Measurements from ENCODE around the gene ANKRD7.

GRCh38 chr7:118195837-118196474 lies 28.5 kb upstream of the ANKRD7 start:
- TF ChIP-seq, protein P1, sequence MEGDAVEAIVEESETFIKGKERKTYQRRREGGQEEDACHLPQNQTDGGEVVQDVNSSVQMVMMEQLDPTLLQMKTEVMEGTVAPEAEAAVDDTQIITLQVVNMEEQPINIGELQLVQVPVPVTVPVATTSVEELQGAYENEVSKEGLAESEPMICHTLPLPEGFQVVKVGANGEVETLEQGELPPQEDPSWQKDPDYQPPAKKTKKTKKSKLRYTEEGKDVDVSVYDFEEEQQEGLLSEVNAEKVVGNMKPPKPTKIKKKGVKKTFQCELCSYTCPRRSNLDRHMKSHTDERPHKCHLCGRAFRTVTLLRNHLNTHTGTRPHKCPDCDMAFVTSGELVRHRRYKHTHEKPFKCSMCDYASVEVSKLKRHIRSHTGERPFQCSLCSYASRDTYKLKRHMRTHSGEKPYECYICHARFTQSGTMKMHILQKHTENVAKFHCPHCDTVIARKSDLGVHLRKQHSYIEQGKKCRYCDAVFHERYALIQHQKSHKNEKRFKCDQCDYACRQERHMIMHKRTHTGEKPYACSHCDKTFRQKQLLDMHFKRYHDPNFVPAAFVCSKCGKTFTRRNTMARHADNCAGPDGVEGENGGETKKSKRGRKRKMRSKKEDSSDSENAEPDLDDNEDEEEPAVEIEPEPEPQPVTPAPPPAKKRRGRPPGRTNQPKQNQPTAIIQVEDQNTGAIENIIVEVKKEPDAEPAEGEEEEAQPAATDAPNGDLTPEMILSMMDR (IDR thresholded peaks at IDR 0.05): peak; percentile 49 to 76 (median 57)
- TF ChIP-seq POLR2A (IDR thresholded peaks at IDR 0.05): no peak
